GM12878 (cell line): Measurements from ENCODE around the gene HVCN1. TPM values are rescaled to one million over a fixed set of nuclear protein-coding genes. Genes with fewer than 3 reads are reported as not detected.

Source experiments
- ATAC-seq: fragments of 200-7000 bp; cut with Tn5 transposase; 3 replicates; pipeline ENCODE4 v1.9.1; 2020; ENCODE audit warnings: mild to moderate bottlenecking, moderate library complexity
- BruUV-seq: library from RNA; stranded (reverse); fragments of 400-500 nt; replicated peaks from 2 replicates; lab custom pipeline; 2021; lab: Mats Ljungman, UMichigan
- CTCF ChIA-PET: fragments of 300-600 bp; sonication (Branson Sonifier 250); formaldehyde crosslinking; extraction: SDS; loops from one replicate; lab custom pipeline; 2021; ENCODE audit warnings: inconsistent platforms; lab: Yijun Ruan, JAX
- POLR2A ChIA-PET: fragments of 350-600 bp; formaldehyde crosslinking; extraction: SDS; loops from one replicate; lab custom pipeline; 2021; ENCODE audit warnings: inconsistent platforms; lab: Charles Lee
- RAD21 ChIA-PET: fragments of 300-600 bp; sonication (Branson Sonifier 250); formaldehyde crosslinking; loops from one replicate; lab custom pipeline; 2023; ENCODE audit warnings: antibody characterized with exemption; ENCODE audit not compliant: unreplicated experiment; lab: Charles Lee
- SMC1A ChIA-PET: fragments of 300-600 bp; sonication (Branson Sonifier 250); formaldehyde crosslinking; loops from one replicate; lab custom pipeline; 2023; ENCODE audit not compliant: unreplicated experiment, uncharacterized antibody; lab: Charles Lee
- DNase-seq: peaks from one replicate; pipeline ENCODE4 v3.0.0-alpha.2; 2011; ENCODE audit warnings: low read depth, low spot score
- FAIRE-seq: peaks from 3 replicates; lab custom pipeline; 2011; peaks lifted over from hg19 to GRCh38; lab: Jason Lieb, UNC
- H2AFZ ChIP-seq: 2 replicates; pipeline ENCODE4 v1.6.0; 2011; ENCODE audit warnings: low read depth, low read length, control low read depth; ENCODE audit not compliant: control insufficient read depth
- H3K27ac ChIP-seq: 2 replicates; pipeline ENCODE4 v1.5.1; 2011; ENCODE audit warnings: control low read depth; ENCODE audit not compliant: control insufficient read depth, insufficient read depth
- H3K27me3 ChIP-seq, 2 experiments: replicated peaks in 1 of 2; 2 replicates each; pipeline versions ENCODE4 v1.6.0 to v1.6.1; 2011; ENCODE audit warnings: low read length in 1 of 2; ENCODE audit not compliant: control insufficient read depth in 2 of 2, insufficient read depth in 2 of 2
- H3K36me3 ChIP-seq, 2 experiments: 2 replicates each; pipeline ENCODE4 v1.5.1; 2011; ENCODE audit warnings: low read length in 1 of 2; ENCODE audit not compliant: control insufficient read depth in 2 of 2, insufficient read depth in 2 of 2
- H3K4me1 ChIP-seq: 2 replicates; pipeline ENCODE4 v1.6.1; 2011; ENCODE audit warnings: mild to moderate bottlenecking, low read length, moderate library complexity, mixed read lengths; ENCODE audit not compliant: control insufficient read depth, insufficient read depth
- H3K4me2 ChIP-seq: 2 replicates; pipeline ENCODE4 v1.6.0; 2011; ENCODE audit warnings: control low read depth; ENCODE audit not compliant: control insufficient read depth, insufficient read depth
- H3K4me3 ChIP-seq: fragments of 200-600 bp; sonication (generic); 2 replicates; pipeline ENCODE4 v1.5.1; 2016
- H3K79me2 ChIP-seq: 2 replicates; pipeline ENCODE4 v1.6.0; 2011; ENCODE audit warnings: low read length; ENCODE audit not compliant: control insufficient read depth, insufficient read depth
- H3K9ac ChIP-seq: 2 replicates; pipeline ENCODE4 v1.8.0; 2011; ENCODE audit warnings: low read length, control low read depth, mixed read lengths; ENCODE audit not compliant: control insufficient read depth, insufficient read depth
- H3K9me3 ChIP-seq: replicated peaks from 3 replicates; pipeline ENCODE4 v1.5.1; 2011; ENCODE audit warnings: mild to moderate bottlenecking, low read length; ENCODE audit not compliant: control insufficient read depth, insufficient read depth
- H4K20me1 ChIP-seq: 2 replicates; pipeline ENCODE4 v1.6.0; 2011; ENCODE audit not compliant: control insufficient read depth, insufficient read depth
- BCLAF1 ChIP-seq: fragments of 450-650 bp; IDR thresholded peaks from 2 replicates; pipeline ENCODE4 v1.6.1; 2017; ENCODE audit warnings: antibody characterized with exemption, mild to moderate bottlenecking, moderate library complexity
- CEBPB ChIP-seq, 2 experiments: fragments of 150-350 bp in 1 of 2; IDR thresholded peaks; 2 replicates each; pipeline ENCODE4 v1.6.1; 2012 to 2014; ENCODE audit warnings: low read depth in 2 of 2, low read length in 2 of 2, borderline replicate concordance in 1 of 2, inconsistent platforms in 1 of 2
- CEBPZ ChIP-seq: fragments of 150-350 bp; IDR thresholded peaks from 2 replicates; pipeline ENCODE4 v1.6.1; 2016; ENCODE audit warnings: low read depth, low read length
- EED ChIP-seq: sonication (generic); IDR thresholded peaks from 2 replicates; pipeline ENCODE4 v1.6.1; 2016; ENCODE audit warnings: antibody characterized with exemption, low read depth
- FOS ChIP-seq: IDR thresholded peaks from 3 replicates; pipeline ENCODE4 v1.6.1; 2011; ENCODE audit warnings: borderline replicate concordance; ENCODE audit not compliant: insufficient read length; ENCODE audit errors: extremely low read depth
- LARP7 ChIP-seq: fragments of 450-650 bp; IDR thresholded peaks from 2 replicates; pipeline ENCODE4 v1.6.1; 2017; ENCODE audit warnings: mild to moderate bottlenecking
- RAD21 ChIP-seq: IDR thresholded peaks from 2 replicates; pipeline ENCODE4 v1.6.1; 2011; ENCODE audit warnings: mild to moderate bottlenecking, low read depth, low read length, moderate library complexity; ENCODE audit not compliant: insufficient read depth
- SIN3A ChIP-seq: IDR thresholded peaks from 2 replicates; pipeline ENCODE4 v1.6.1; 2012; ENCODE audit warnings: low read depth, low read length, improper control_type of control experiment
- SP1 ChIP-seq: IDR thresholded peaks from one replicate; pipeline ENCODE4 v1.6.1; 2011; ENCODE audit warnings: low read depth, low read length
- STAT1 ChIP-seq: fragments of 450-650 bp; conservative IDR thresholded peaks from 2 replicates; pipeline ENCODE4 v1.6.1; 2014; ENCODE audit warnings: antibody characterized with exemption, mild to moderate bottlenecking
- TAF1 ChIP-seq: IDR thresholded peaks from 2 replicates; pipeline ENCODE4 v1.6.1; 2011; ENCODE audit warnings: mild to moderate bottlenecking, low read depth, low read length, borderline replicate concordance
- ZBTB40 ChIP-seq: fragments of 450-650 bp; IDR thresholded peaks from 2 replicates; pipeline ENCODE4 v1.6.1; 2016; ENCODE audit warnings: mild to moderate bottlenecking, moderate library complexity, borderline replicate concordance
- WGBS: methylation state at CpG from one replicate; pipeline ENCODE4 v1.1.6; 2016; ENCODE audit warnings: low lambda C conversion rate; ENCODE audit not compliant: insufficient replicate concordance, insufficient coverage; ENCODE audit errors: missing lambda C conversion rate; 5-methylcytosine and 5-hydroxymethylcytosine counted together
- in situ Hi-C: fragments of 300-500 bp; cut with MboI; formaldehyde crosslinking; loops from 9 replicates; pipeline ENCODE4 v1.14.3; 2018; ENCODE audit warnings: mixed read lengths
- intact Hi-C: fragments of 100-400 bp; cut with micrococcal nuclease; formaldehyde crosslinking; loops from one replicate; pipeline ENCODE4 v1.14.2; 2022; ENCODE audit not compliant: unreplicated experiment
- polyA plus RNA-seq, 11 experiments: library from polyadenylated mRNA; depleted of rRNA in 4 of 11; unstranded in 6 of 11; stranded (reverse) in 5 of 11; fragments of >200 nt; fragmentation: Nextera tagmentation in 4 of 11; fragmentation: Illumina TruSeq in 1 of 11; extraction: Ambion mirVana in 4 of 11; extraction: Trizol in 1 of 11; gene quantifications; 1 replicate in 1 of 11; 2 replicates in 10 of 11; pipeline versions ENCODE4 v1.2.1 to v1.2.3, GENCODE V29; 2011 to 2016; ENCODE audit warnings: inconsistent platforms in 2 of 11, missing spikeins in 2 of 11, low read depth in 1 of 11
- total RNA-seq, 4 experiments: library from RNA; depleted of rRNA in 3 of 4; stranded (reverse); fragments of >200 nt in 3 of 4; fragmentation: Illumina TruSeq in 1 of 4; extraction: Trizol in 1 of 4; gene quantifications; 2 replicates each; pipeline versions ENCODE4 v1.2.1 to v1.2.3, GENCODE V29; 2013 to 2021

Gene HVCN1
- total and polyA plus RNA-seq, 10 of the 15 experiments (the other 5 are each of a cell fraction or from before 2014, with no cell fraction given), result 27.8 to 181 (median 103) TPM

- in situ Hi-C loops (no loop called here), intact Hi-C loops (no loop called here)
- Histone ChIP-seq H3K27me3 (no peaks in the 10 kb centered on the region), H3K4me2 (no peak overlapping the region), H3K36me3 (peaks cover 19 to 24% of the 10 kb centered on the region in 2 experiments), H3K4me1 (peaks cover 16% of the 10 kb centered on the region), H3K27ac (0 out of 2 replicates have a peak overlapping the region, but pooled peaks have one; percentile 4), H4K20me1 (peaks cover 2% of the 10 kb centered on the region; the same call in 1 of the 2 replicates), H3K9me3 (no peaks in the 10 kb centered on the region), H3K79me2 (peaks cover 72% of the 10 kb centered on the region), H3K9ac (no peak overlapping the region), H3K4me3 (no peak overlapping the region), H2AFZ (no peak overlapping the region)
- POLR2A ChIA-PET, result interaction anchor here (0.6 to 3.0 kb wide), 3 partner anchors 12 to 201 kb away, joined by 4 to 21 read pairs (median 4); no protein-coding TSS in a partner anchor
- BruUV-seq, result no TSS peak
- ATAC-seq, result no peak
- SMC1A ChIA-PET, result interaction anchor here (1.5 to 6.1 kb wide), 3 partner anchors 11 to 183 kb away, joined by 3 to 55 read pairs (median 3); no protein-coding TSS in a partner anchor
- RAD21 ChIA-PET, result interaction anchor here (0.9 to 2.7 kb wide), 2 partner anchors 13 to 24 kb away, joined by 3 to 10 read pairs; no protein-coding TSS in a partner anchor
- CTCF ChIA-PET, result interaction anchor here (1.3 kb wide), 1 partner anchor 24 kb away, joined by 3 read pairs; no protein-coding TSS in a partner anchor
- no peak for DNase-seq
- FAIRE-seq, result no peak
- no peak for TF ChIP-seq SP1
- TF ChIP-seq CEBPB (IDR thresholded peaks at IDR 0.05; ENCODE audit: borderline replicate concordance in 1 of 2, low read depth in 2 of 2, low read length in 2 of 2), result no peak
- no peak for TF ChIP-seq STAT1
- TF ChIP-seq LARP7, result no peak
- no peak for TF ChIP-seq ZBTB40
- no peak for TF ChIP-seq RAD21
- TF ChIP-seq SIN3A, result no peak
- no peak for TF ChIP-seq EED
- TF ChIP-seq TAF1, result no peak
- no peak for TF ChIP-seq BCLAF1
- no peak for TF ChIP-seq FOS
- no peak for TF ChIP-seq CEBPZ
- WGBS, result 100% methylated on average over 1 of the region's 1 CpG
Measured at GRCh38 chr12:110728628-110729027, 39.7 kb upstream of the HVCN1 start.
